Measurements from ENCODE around the gene PIN4. TPM values are rescaled to one million over a fixed set of nuclear protein-coding genes. Genes with fewer than 3 reads are reported as not detected.

PIN4 gene
- total RNA-seq, 1 donor from 2014 or later = 7.9 TPM

DNA sequence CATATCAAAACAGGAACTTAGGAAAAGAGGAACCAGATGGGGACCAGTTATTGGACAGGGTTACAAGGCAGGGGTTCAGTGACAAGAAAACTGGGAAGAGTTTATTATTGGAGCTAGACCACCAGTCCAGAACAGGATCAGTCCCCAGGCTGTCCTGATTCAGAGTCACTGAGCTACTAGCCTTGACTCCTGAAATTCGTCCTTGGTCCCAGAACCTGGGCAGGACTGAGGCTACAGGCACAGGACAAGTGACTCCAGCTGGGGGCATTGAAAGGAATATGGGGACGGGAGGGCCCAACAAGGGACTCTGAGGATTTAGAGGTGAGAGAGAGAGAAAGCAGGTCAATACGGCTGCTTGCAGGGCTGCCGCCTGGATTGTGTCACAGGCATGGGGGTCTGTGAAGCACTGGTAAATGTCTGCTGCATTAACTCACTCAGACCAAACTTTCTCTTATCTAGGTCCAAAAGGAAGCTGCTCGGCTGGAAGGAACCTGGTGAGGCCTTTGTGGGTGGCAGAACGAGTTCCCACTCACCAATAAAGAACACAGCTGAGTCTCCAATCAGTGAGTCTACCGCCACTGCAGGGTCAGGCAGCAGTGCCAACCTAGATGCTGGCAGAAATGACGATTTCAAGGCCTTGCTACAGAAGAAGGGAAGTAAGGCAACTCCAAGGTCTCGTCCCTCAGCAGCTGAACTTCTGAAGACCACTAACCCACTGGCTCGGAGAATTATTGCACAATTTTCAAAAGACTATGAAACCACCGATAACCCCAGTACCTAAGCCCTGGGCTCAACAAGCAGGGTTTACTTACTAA, 38.6 kb upstream of the PIN4 start:
- Histone ChIP-seq H3K9me3 (ENCODE audit: insufficient read depth, low read depth, low read length) (no peaks in the 10 kb centered on the region), H3K4me2 (ENCODE audit: low read length) (no peak overlapping the region), H3K79me2 (ENCODE audit: insufficient read depth, low read length) (no peaks in the 10 kb centered on the region), H3K36me3 (ENCODE audit: insufficient read depth, low read length) (no peaks in the 10 kb centered on the region), H3K4me3 (ENCODE audit: insufficient read depth, low read depth, low read length) (no peak overlapping the region), H4K20me1 (ENCODE audit: insufficient read depth, low read length) (no peaks in the 10 kb centered on the region), H3K27me3 (ENCODE audit: insufficient read depth, low read length) (no peaks in the 10 kb centered on the region), H3K9ac (ENCODE audit: low read length) (no peak overlapping the region), H3K27ac (ENCODE audit: low read depth, low read length) (no peak overlapping the region), H3K4me1 (ENCODE audit: insufficient read depth, low read length) (no peaks in the 10 kb centered on the region), H2AFZ (ENCODE audit: low read depth, low read length) (no peak overlapping the region)
- H3K4me1 Mint-ChIP-seq (ENCODE audit: low read depth, unreplicated experiment) = no peaks in the 10 kb centered on the region
- DNase-seq (ENCODE audit: low read depth) = no peak
- TF ChIP-seq, protein P1, sequence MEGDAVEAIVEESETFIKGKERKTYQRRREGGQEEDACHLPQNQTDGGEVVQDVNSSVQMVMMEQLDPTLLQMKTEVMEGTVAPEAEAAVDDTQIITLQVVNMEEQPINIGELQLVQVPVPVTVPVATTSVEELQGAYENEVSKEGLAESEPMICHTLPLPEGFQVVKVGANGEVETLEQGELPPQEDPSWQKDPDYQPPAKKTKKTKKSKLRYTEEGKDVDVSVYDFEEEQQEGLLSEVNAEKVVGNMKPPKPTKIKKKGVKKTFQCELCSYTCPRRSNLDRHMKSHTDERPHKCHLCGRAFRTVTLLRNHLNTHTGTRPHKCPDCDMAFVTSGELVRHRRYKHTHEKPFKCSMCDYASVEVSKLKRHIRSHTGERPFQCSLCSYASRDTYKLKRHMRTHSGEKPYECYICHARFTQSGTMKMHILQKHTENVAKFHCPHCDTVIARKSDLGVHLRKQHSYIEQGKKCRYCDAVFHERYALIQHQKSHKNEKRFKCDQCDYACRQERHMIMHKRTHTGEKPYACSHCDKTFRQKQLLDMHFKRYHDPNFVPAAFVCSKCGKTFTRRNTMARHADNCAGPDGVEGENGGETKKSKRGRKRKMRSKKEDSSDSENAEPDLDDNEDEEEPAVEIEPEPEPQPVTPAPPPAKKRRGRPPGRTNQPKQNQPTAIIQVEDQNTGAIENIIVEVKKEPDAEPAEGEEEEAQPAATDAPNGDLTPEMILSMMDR (IDR thresholded peaks at IDR 0.05; ENCODE audit: insufficient read depth, low read depth, low read length) = no peak
- TF ChIP-seq EZH2 (IDR thresholded peaks at IDR 0.05; ENCODE audit: insufficient read depth, low read length) = no peak
- H3K27ac Mint-ChIP-seq (ENCODE audit: unreplicated experiment) = no peak overlapping the region
- FAIRE-seq = peak; percentile 84
- no peaks in the 10 kb centered on the region for H3K9me3 Mint-ChIP-seq (ENCODE audit: unreplicated experiment)
- no peaks in the 10 kb centered on the region for H3K27me3 Mint-ChIP-seq (ENCODE audit: low read depth, unreplicated experiment)
- no peak overlapping the region for H3K4me3 Mint-ChIP-seq (ENCODE audit: unreplicated experiment)
- peaks cover 16% of the 10 kb centered on the region for H3K36me3 Mint-ChIP-seq (ENCODE audit: low read depth, unreplicated experiment)

DNA sequence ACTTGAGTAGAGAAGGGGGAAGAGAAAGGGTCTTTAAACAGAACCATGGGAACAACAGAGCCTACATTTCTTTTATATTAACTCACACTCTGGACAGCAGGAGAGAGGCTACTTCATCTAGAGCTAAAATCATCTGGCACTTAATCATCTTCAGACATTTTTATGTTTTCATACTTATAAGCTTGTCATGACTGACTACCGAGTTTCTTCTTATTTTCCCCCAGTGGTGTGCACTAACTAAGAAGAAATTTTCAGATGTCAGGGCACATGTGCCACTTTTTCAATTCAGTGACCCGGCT, 38.0 kb upstream of the PIN4 start:
- no peak overlapping the region for H3K4me3 Mint-ChIP-seq (ENCODE audit: unreplicated experiment)
- DNase-seq (ENCODE audit: low read depth) = no peak
- Histone ChIP-seq H3K4me2 (ENCODE audit: low read length) (no peak overlapping the region), H2AFZ (ENCODE audit: low read depth, low read length) (no peak overlapping the region), H3K27ac (ENCODE audit: low read depth, low read length) (no peak overlapping the region), H3K36me3 (ENCODE audit: insufficient read depth, low read length) (no peaks in the 10 kb centered on the region), H4K20me1 (ENCODE audit: insufficient read depth, low read length) (no peaks in the 10 kb centered on the region), H3K4me1 (ENCODE audit: insufficient read depth, low read length) (no peaks in the 10 kb centered on the region), H3K27me3 (ENCODE audit: insufficient read depth, low read length) (no peaks in the 10 kb centered on the region), H3K9ac (ENCODE audit: low read length) (no peak overlapping the region), H3K79me2 (ENCODE audit: insufficient read depth, low read length) (no peaks in the 10 kb centered on the region), H3K4me3 (ENCODE audit: insufficient read depth, low read depth, low read length) (no peak overlapping the region), H3K9me3 (ENCODE audit: insufficient read depth, low read depth, low read length) (no peaks in the 10 kb centered on the region)
- H3K9me3 Mint-ChIP-seq (ENCODE audit: unreplicated experiment) = no peaks in the 10 kb centered on the region
- H3K27me3 Mint-ChIP-seq (ENCODE audit: low read depth, unreplicated experiment) = no peaks in the 10 kb centered on the region
- peaks cover under 1% of the 10 kb centered on the region for H3K4me1 Mint-ChIP-seq (ENCODE audit: low read depth, unreplicated experiment)
- TF ChIP-seq EZH2 (IDR thresholded peaks at IDR 0.05; ENCODE audit: insufficient read depth, low read length) = no peak
- TF ChIP-seq, protein P1 (IDR thresholded peaks at IDR 0.05; ENCODE audit: insufficient read depth, low read depth, low read length) = no peak
- peaks cover 16% of the 10 kb centered on the region for H3K36me3 Mint-ChIP-seq (ENCODE audit: low read depth, unreplicated experiment)
- no peak overlapping the region for H3K27ac Mint-ChIP-seq (ENCODE audit: unreplicated experiment)
- FAIRE-seq = peak; percentile 49

DNA sequence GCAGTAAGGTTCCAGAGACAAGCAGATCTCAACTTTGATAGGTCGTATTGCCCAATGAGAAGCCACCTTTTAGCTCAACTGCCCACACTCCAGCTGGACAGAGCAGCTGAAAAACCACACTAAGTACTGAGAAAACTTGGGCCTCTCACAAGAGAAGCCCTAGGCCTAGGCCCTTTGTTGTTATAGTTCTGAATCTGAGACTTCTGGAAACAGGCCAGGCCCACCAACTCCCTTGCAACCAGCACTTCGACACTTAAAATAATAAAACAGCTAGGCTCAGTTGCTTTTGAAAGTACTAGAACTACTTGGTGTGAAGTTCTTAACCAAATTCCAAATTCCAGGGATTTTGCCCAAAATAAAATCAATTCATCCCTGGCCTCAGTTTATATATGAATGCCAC, 36.4 kb upstream of the PIN4 start:
- peaks cover 7% of the 10 kb centered on the region for H3K4me1 Mint-ChIP-seq (ENCODE audit: low read depth, unreplicated experiment)
- FAIRE-seq = no peak
- H2AFZ ChIP-seq (ENCODE audit: low read depth, low read length) = no peak overlapping the region
- peaks cover 7% of the 10 kb centered on the region for H3K36me3 Mint-ChIP-seq (ENCODE audit: low read depth, unreplicated experiment)
- no peak overlapping the region for H3K4me3 ChIP-seq (ENCODE audit: insufficient read depth, low read depth, low read length)
- H3K9me3 Mint-ChIP-seq (ENCODE audit: unreplicated experiment) = no peaks in the 10 kb centered on the region
- no peak overlapping the region for H3K9ac ChIP-seq (ENCODE audit: low read length)
- H3K27me3 ChIP-seq (ENCODE audit: insufficient read depth, low read length) = no peaks in the 10 kb centered on the region
- no peak for DNase-seq (ENCODE audit: low read depth)
- H3K79me2 ChIP-seq (ENCODE audit: insufficient read depth, low read length) = no peaks in the 10 kb centered on the region
- H3K27me3 Mint-ChIP-seq (ENCODE audit: low read depth, unreplicated experiment) = no peaks in the 10 kb centered on the region
- H3K4me2 ChIP-seq (ENCODE audit: low read length) = no peak overlapping the region
- no peak overlapping the region for H3K27ac Mint-ChIP-seq (ENCODE audit: unreplicated experiment)
- no peak overlapping the region for H3K4me3 Mint-ChIP-seq (ENCODE audit: unreplicated experiment)
- no peaks in the 10 kb centered on the region for H3K4me1 ChIP-seq (ENCODE audit: insufficient read depth, low read length)
- no peaks in the 10 kb centered on the region for H3K36me3 ChIP-seq (ENCODE audit: insufficient read depth, low read length)
- no peak for TF ChIP-seq EZH2 (IDR thresholded peaks at IDR 0.05; ENCODE audit: insufficient read depth, low read length)
- TF ChIP-seq, protein P1 (IDR thresholded peaks at IDR 0.05; ENCODE audit: insufficient read depth, low read depth, low read length) = no peak
- no peaks in the 10 kb centered on the region for H3K9me3 ChIP-seq (ENCODE audit: insufficient read depth, low read depth, low read length)
- H3K27ac ChIP-seq (ENCODE audit: low read depth, low read length) = no peak overlapping the region
- H4K20me1 ChIP-seq (ENCODE audit: insufficient read depth, low read length) = no peaks in the 10 kb centered on the region
